Hepatocyte (in vitro differentiated cells): Measurements from ENCODE around the gene ABCA13.

Experiments
- EZH2 ChIP-seq: fragments of 200-600 bp; sonication (generic); IDR thresholded peaks from 2 replicates; pipeline ENCODE4 v1.6.1; 2016; ENCODE audit warnings: antibody characterized with exemption, mild to moderate bottlenecking, borderline replicate concordance
- TF ChIP-seq, protein P1 (sequence below): fragments of 200-600 bp; sonication (generic); IDR thresholded peaks from 2 replicates; pipeline ENCODE4 v1.5.1; 2016; ENCODE audit warnings: antibody characterized with exemption, mild to moderate bottlenecking; ENCODE audit not compliant: poor library complexity

GRCh38 chr7:48471196-48471595 is 299.9 kb downstream of the ABCA13 start:
- TF ChIP-seq, protein P1, sequence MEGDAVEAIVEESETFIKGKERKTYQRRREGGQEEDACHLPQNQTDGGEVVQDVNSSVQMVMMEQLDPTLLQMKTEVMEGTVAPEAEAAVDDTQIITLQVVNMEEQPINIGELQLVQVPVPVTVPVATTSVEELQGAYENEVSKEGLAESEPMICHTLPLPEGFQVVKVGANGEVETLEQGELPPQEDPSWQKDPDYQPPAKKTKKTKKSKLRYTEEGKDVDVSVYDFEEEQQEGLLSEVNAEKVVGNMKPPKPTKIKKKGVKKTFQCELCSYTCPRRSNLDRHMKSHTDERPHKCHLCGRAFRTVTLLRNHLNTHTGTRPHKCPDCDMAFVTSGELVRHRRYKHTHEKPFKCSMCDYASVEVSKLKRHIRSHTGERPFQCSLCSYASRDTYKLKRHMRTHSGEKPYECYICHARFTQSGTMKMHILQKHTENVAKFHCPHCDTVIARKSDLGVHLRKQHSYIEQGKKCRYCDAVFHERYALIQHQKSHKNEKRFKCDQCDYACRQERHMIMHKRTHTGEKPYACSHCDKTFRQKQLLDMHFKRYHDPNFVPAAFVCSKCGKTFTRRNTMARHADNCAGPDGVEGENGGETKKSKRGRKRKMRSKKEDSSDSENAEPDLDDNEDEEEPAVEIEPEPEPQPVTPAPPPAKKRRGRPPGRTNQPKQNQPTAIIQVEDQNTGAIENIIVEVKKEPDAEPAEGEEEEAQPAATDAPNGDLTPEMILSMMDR = no peak
- no peak for TF ChIP-seq EZH2
